SK-MEL-5 (cell line): ENCODE data around the gene SLC9C1. TPM values are rescaled to one million over a fixed set of nuclear protein-coding genes. Genes with fewer than 3 reads are reported as not detected.
A peak's percentile ranks its signal among the peaks of the same experiment; 100 is the strongest.

Experiments used
- DNase-seq: peaks from one replicate; pipeline ENCODE4 v3.0.0-alpha.2; 2016; ENCODE audit warnings: low read depth, low spot score
- in situ Hi-C: cut with HindIII; loops from 2 replicates; pipeline ENCODE4 v1.10.0; 2016; ENCODE audit warnings: low sequenced_read_pairs, high pct_unique_total_duplicates, low pct_unique_long_range_greater_than_20kb
- total RNA-seq: library from RNA; depleted of rRNA; stranded (reverse); fragments of >200 nt; shearing (Covaris generic); gene quantifications from 2 replicates; pipeline ENCODE4 v1.2.3, GENCODE V29; 2014

The SLC9C1 gene
- total RNA-seq, 1 experiment from 2014 or later: 0.11 TPM

- in situ Hi-C loops: no loop called here
- no peak for DNase-seq
These were observed 21.8 kb upstream of the SLC9C1 start for GRCh38 chr3:112315791-112316190.

DNA sequence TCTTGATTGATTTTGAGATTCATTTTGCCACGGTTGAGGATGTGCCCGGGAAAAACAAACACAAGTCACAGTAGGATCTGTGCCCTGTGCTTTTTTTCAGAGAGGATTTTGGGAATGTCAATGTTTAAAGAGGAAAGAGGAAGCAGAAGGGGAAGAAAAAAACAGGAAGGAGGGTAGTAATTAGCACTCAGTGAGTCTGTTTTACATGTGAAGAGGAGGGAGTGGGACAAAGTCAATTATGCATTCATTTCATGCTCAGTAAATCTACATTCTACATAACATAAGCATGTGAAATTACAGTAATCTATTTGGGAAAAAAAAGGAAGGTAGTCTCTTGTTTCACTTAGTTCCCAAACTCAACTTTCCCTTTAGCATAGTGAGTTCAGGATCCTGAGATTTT lies 20.6 kb upstream of the SLC9C1 start:
- DNase-seq: no peak
- in situ Hi-C loops: no loop called here

GRCh38 chr3:112308151-112308911 lies 14.3 kb upstream of the SLC9C1 start:
- in situ Hi-C loops: no loop called here
- DNase-seq: peak; percentile 80

- in situ Hi-C loops: no loop called here
These were observed 13.5 kb upstream of the SLC9C1 start for GRCh38 chr3:112307557-112307956.

DNA sequence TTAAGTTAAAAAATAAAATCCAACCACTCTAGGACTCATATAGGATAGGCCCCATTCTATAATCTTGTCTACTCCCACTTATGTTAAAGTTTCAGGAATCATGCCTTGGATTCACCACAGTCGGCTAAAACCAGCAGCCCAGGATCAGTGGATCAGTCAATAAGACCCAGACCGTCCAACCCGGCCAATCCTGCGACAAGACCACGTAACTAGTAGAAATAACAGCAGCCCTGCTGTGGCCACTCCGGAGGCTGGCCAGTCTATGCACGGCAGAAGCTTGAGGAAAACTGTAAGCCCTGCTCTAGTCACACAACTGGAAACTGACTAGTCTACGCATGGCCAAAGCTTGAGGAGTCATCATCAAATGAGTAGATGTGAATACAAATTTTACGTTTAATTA lies 12.8 kb upstream of the SLC9C1 start:
- DNase-seq: no peak
- in situ Hi-C loops: no loop called here

More at GRCh38 chr3:112307557-112307956, 13.5 kb upstream of the SLC9C1 start:
- DNase-seq: no peak

GRCh38 chr3:112304611-112305010 lies 10.6 kb upstream of the SLC9C1 start:
- peak; percentile 64 for DNase-seq
- in situ Hi-C loops: no loop called here

DNA sequence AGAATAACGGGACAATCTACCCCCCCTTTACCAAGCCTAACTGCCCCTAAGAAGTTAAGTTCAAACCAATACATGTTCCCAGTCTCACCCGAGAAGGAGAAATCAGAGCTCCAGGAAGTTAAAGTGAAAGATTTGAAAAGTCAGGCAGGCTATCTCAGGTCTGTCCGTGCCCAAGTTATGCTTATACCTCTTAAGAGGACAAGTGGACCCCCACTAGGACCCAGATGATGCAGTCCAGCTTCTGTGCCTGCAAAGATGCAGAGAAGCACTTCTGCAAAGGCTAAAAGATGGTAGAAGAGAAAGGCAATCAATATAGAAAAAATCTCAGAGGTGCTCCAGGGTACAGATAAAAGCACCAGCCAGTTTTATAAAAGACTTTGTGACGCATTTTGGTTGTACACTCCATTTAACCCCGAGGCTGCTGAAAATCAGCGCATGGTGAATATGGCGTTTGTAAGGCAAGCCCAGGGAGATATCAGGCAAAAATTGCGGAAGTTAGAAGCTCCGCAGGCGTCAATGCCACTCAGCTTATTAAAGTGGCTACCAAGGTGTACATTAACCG lies 9.8 kb upstream of the SLC9C1 start:
- peak; percentile 63 for DNase-seq
- in situ Hi-C loops: no loop called here

- in situ Hi-C loops: no loop called here
- peak; percentile 93 for DNase-seq
These were observed 9.1 kb upstream of the SLC9C1 start for GRCh38 chr3:112302881-112303763.

DNA sequence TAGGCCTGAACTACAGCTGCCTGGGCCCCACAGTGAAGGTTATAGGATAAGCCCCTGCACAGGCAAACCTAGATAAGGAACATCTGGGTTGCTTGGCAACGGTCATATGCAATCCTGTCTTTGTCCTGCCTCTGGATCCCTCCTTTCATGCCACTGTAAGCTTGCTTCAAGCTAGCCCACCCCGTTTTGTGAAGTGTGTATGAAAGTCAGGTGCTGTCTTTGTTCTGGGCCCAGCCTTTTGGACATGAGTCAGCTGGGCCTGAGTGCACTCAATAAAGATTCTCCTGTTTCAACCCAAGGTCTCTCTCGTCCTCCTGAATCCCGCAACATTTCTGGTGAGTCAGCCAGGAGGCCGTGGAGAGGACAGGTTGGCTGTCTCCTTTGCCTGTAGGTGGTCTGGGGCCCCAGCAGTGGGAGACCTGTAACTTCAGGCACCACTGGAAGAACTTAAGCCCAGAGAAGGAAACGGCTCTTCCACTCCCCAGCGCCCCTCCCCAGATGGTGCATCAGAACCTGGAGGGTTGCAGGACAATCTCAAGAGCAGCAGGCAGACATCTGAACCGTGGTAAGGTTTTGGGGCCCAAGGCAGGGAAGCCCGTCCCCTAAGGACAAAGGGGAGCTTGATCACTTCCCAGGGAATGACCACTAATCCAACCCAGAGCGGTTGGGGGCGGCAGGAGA lies 8.3 kb upstream of the SLC9C1 start:
- peak; percentile 53 for DNase-seq
- in situ Hi-C loops: no loop called here

- no peak for DNase-seq
- in situ Hi-C loops: loop anchor here (25.0 kb wide), 1 partner anchor 161 kb away; the partner anchor contains the start of gene GCSAM
These were observed 4.8 kb upstream of the SLC9C1 start for GRCh38 chr3:112298781-112299180.

- no peak for DNase-seq
- in situ Hi-C loops: loop anchor here (25.0 kb wide), 1 partner anchor 160 kb away; the partner anchor contains the start of gene GCSAM
These were observed 3.7 kb upstream of the SLC9C1 start for GRCh38 chr3:112297714-112298113.

- in situ Hi-C loops: loop anchor here (25.0 kb wide), 1 partner anchor 152 kb away; the partner anchor contains the start of gene GCSAM
- DNase-seq: no peak
These were observed 5.0 kb downstream of the SLC9C1 start for GRCh38 chr3:112289011-112289410.

- in situ Hi-C loops: loop anchor here (25.0 kb wide), 1 partner anchor 143 kb away; the partner anchor contains the start of gene GCSAM
These were observed 13.8 kb downstream of the SLC9C1 start for GRCh38 chr3:112280266-112280665.

GRCh38 chr3:112273536-112273935 lies 20.5 kb downstream of the SLC9C1 start:
- in situ Hi-C loops: no loop called here
- no peak for DNase-seq

More at GRCh38 chr3:112280266-112280665, 13.8 kb downstream of the SLC9C1 start:
- no peak for DNase-seq

GRCh38 chr3:112261742-112262141 lies 32.3 kb downstream of the SLC9C1 start:
- DNase-seq: no peak
- in situ Hi-C loops: no loop called here

GRCh38 chr3:112260563-112260962 lies 33.5 kb downstream of the SLC9C1 start:
- DNase-seq: no peak
- in situ Hi-C loops: no loop called here

DNA sequence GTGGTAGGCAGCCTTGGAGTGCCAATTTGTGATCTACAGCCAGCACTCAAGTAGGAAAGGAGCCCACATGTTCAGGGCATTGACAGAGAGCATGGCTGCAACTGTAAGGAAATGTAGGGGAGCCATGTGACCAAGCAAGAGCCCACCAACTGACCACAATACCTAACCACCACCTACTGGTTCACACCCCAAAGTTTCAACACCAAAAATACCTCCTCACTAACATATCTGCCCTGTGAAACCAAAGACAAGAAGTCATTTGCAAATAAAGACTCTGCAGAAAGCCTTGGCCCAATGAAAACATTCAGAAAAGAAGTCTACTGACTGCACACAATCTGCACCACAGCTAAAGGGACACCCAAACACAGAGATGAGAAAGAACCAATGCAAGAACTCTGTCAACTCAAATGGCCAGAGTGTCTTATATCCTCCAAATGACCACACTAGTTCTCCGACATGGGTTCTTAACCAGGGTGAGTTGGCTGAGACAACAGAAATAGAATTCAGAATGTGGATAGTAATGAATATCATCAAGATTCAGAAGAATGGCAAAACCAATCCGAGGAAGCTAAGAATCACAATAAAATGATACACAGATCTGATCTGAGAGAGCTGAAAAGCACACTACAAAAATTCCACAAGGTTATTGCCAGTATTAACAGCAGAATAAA lies 40.6 kb downstream of the SLC9C1 start:
- in situ Hi-C loops: no loop called here
- no peak for DNase-seq
